Fibroblast of peridontal ligament (primary cell): ENCODE results near the gene ARSJ.

ENCODE experiments used
- DNase-seq: peaks from one replicate; pipeline ENCODE4 v3.0.0-alpha.2; 2010; ENCODE audit errors: extremely low read depth

Gene ARSJ

DNA sequence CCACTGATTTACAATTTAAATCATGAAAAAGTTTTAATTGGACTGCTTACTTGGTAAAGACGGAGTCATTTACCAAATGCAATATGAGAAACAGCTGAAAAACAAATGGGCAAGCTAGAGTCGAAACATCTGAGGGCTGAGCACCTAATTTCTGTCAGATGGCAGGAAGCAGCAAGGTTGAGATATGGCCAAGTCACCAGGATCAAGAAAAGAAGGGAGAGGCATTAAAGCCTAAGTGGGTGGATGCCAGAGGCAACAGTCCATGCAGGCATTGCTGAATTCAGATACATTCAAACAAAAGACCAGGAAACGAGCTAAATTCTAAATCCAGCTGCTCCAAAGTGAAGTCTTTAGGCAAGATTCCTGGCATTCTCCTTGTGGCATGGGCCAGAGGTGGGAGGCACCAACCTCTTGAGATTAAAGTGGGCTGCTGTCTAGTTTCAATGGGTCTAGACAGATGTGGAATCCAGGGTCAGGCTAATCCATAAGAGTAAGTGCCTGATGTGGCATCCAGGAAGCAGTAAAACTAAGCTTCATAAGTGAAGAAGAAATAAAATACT is 8.0 kb upstream of the ARSJ start:
- no peak for DNase-seq

DNA sequence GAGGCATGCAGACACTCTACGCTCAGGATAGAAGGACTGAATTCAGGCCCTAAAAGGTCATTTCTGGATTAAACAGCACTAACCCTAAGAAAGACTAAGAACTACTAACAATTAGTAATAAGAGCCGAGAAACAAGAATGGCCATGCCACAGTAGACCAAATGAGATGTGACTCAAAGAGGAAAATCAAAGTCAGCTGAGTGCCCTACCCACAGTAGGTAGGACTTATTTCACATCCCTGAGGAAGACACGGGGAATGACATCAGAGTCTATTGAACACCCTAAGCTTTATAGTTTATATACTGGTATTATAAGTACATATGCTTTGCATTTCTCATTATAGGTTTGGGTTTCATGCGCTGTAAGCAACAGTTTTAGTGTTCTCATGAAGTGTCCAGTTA is 2.7 kb upstream of the ARSJ start:
- DNase-seq, result no peak

DNA sequence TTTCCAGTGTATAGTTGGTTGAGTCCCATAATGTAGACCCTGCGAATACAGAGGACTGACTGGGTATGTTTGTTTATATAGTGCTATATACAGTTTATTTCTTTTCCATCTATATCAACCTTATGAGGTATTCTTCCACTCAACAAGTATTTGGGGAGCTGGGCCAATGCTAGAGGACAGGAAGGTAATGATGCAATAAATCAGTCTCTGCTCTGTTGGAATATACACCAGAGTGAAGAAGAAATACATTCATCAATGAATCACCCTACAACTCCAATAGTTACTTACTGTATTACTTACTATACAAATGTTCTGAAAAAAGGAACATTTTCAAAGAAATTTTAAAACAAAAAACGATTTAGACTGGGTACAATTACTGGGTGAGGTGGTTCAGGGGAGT is 2.1 kb upstream of the ARSJ start:
- no peak for DNase-seq

DNA sequence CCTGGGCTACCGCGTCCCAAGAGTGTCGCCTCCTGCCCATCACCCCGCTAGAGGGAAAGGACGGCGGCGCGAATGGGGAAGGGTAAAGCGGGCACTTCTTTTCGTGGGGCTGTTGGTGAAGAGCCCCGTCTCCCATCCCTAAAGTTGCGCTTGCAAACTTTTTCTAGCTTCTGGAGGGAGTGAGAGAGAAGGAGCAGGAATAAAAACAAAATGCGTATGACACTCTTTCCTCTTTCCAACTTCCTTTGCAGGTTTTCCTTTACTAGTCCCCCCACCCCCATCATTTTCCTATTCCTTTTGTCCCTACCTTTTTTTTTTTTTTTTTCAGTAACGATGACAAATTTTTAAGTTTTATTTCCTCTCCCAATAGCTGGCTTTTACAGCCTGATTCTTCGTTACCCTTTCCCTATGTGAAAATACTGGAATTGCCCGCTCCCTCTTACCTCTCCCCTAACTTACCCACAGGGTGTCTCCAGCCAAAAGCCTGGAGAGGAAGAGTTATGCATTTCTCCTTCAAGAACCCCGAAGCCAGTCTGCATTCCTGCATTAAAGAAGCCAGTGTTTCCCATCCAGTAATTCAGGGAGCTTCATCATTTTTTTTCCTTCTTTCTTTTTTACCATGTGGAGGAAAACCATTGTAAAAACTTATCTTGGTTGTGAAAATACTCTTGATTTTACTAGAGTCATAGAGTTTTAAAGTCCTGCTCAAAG is 613 bp upstream of the ARSJ start:
- peak; percentile 64 for DNase-seq

DNA sequence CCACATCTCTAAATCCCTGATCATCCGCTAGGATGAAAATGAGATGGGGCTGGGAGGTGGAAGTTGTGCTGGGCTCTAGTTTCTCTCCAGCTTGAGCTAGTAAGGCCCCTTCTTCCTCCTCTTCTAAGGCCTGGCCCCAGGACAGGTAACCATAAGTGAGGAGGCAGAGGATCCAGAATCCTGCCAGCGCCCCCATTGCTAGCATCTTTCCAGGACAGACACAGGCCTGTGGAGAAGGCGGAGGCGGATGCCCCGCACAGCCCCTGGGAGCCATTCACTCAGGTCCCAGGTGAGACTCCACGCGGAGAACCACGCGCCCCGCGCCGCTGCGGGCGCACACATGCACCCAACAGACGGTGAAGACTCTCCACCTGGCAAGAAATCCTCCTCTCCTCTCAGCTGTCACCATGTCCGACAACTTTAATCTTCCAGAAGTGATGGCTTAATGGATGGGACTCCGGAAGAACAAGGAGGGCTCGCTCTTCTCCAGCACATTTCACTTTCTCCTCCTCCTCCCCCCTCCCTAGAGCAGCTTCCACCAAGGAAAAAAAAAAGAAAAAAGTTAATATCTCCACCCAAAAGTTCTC is 793 bp downstream of the ARSJ start:
- DNase-seq, result no peak

DNA sequence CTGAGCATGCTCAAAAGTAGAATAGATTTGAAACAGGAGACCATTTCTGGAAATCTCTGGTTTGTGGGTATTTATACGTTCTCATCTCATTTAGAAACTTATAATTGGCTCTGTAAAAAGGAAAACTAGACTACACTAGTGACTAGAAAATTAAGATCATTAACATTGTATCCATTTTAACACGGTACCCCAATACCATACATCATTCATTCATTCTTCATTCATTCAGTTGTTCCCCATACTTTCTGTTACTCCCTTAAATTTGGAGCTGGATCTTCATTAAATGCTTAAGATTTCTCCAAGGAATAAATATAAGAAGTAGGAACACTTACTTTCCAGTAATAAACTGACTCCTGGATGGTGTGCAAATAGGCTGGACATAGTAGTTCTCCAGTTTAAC is 1.3 kb downstream of the ARSJ start:
- DNase-seq, result peak; percentile 35

GRCh38 chr4:113977526-113977855 is 2.0 kb downstream of the ARSJ start:
- peak; percentile 60 for DNase-seq

- DNase-seq, result peak; percentile 41
Observed at GRCh38 chr4:113976741-113977525, 2.5 kb downstream of the ARSJ start.

DNA sequence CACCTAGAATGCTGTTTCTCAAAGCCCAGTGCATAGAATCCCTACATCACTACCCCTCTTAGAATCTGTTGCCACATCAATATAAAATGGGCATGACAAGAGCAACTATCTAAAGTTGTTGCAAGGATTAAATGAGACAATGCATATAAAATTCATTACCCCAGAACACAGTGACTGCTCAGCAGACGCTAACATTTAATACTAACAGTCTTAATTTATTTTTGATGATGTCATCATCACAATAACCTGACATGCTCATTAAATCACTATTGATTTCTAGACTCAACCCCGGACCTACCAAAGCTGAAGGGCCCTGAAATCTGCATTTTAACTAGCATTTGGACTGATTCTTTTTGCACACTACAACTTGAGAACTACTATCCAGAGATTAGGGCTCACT is 3.9 kb downstream of the ARSJ start:
- DNase-seq, result no peak

- no peak for DNase-seq
Observed at GRCh38 chr4:113974467-113974866, 5.0 kb downstream of the ARSJ start.

GRCh38 chr4:113973345-113973744 is 6.1 kb downstream of the ARSJ start:
- no peak for DNase-seq

- no peak for DNase-seq
Observed at GRCh38 chr4:113972781-113973180, 6.7 kb downstream of the ARSJ start.

- DNase-seq, result peak; percentile 77
Observed at GRCh38 chr4:113971706-113972360, 7.6 kb downstream of the ARSJ start.

GRCh38 chr4:113969709-113970334 is 9.6 kb downstream of the ARSJ start:
- peak; percentile 52 for DNase-seq

DNA sequence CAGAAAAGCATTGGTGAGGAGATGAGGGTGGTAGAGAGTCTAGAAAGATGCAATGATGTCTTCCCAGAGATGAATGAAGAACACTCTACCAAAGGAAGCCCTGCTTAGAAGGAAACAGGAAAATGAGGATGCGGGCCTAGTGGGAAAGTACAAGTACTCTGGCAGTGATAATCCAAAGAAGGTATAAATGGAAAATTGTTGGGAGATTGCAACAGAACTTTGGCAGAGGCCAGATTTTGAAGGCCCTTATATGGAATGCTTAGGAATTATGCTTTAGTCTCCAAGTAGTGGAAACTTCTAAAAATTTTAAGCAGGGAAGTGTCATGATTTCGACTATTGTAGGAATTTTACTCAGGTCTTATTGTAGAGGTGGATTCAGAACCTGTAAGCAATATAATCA is 11.0 kb downstream of the ARSJ start:
- DNase-seq, result peak; percentile 65

GRCh38 chr4:113967687-113968086 is 11.8 kb downstream of the ARSJ start:
- DNase-seq, result no peak

GRCh38 chr4:113962719-113963265 is 16.7 kb downstream of the ARSJ start:
- no peak for DNase-seq

- no peak for DNase-seq
Observed at GRCh38 chr4:113962016-113962347, 17.5 kb downstream of the ARSJ start.

DNA sequence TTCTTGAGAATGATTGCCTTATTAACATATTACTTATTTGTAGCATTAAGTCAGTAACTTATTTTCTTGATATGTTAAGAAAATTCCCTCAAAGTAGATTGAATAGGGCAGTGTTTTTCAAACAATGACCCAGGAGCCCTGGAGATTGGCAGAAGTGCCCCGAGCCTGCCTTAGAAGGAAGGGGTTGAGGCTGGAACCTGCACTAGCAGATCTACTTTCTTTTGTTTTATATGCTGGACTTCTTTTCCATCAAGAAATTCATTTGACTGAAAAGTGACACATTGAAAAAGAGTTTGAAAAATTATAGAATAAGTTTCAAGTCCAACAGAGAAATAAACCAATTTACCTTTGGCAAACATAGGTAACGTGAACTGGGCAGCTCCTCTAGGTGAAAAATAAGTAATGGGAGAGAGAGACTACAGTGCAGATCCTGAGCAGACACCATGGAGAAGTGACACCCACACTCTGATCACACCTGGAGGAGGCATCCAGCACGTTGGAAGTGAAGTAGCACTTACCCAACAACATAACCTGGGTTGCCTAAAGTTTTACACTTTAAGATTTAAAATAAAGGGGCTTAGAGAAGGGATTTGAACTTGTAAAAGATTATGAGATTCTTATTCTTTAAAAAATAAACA is 18.6 kb downstream of the ARSJ start:
- no peak for DNase-seq

DNA sequence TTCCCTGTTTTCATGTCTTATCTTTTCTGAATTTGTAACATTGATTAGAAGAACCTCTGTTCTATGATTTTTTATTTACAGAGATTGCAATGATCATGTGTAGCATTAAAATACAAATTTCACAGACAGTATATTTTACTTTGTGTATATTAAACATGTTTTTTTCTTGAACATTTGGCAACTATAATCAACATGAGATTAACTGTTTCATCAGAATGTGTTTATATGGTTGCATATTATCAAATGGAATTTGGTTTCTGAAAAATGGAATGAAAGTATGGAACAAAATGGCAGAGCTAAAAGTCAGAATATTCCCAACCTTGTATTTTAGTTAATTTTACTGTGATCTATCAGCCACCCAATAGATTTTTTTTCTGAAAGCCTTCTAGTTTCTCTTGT is 19.9 kb downstream of the ARSJ start:
- DNase-seq, result no peak
